HG02870 (cell line): ENCODE results near the gene RAB22A.
"Not testable (repeated sequence)": the region's sequence is repeated elsewhere in the genome, so short reads cannot be mapped to it uniquely, and the experiment has no call there.

ENCODE experiments used
- ATAC-seq: cut with Tn5 transposase; IDR thresholded peaks from one replicate; pipeline ENCODE4 v1.9.1; 2021; ENCODE audit warnings: mild to moderate bottlenecking, moderate library complexity; ENCODE audit not compliant: unreplicated experiment

The RAB22A gene

GRCh38 chr20:58407201-58407873 lies 97.8 kb downstream of the RAB22A start:
- ATAC-seq = no peak

GRCh38 chr20:58407966-58408557 lies 98.5 kb downstream of the RAB22A start:
- no peak for ATAC-seq

- ATAC-seq = no peak
Measured at GRCh38 chr20:58408603-58409246, 99.2 kb downstream of the RAB22A start.

GRCh38 chr20:58414216-58414615 lies 104.7 kb downstream of the RAB22A start:
- not testable (repeated sequence) for ATAC-seq

GRCh38 chr20:58414786-58415185 lies 105.3 kb downstream of the RAB22A start:
- not testable (repeated sequence) for ATAC-seq

- no peak for ATAC-seq
Measured at GRCh38 chr20:58416057-58416456, 106.5 kb downstream of the RAB22A start.

GRCh38 chr20:58416835-58417234 lies 107.3 kb downstream of the RAB22A start:
- no peak for ATAC-seq
